Keratinocyte (primary cell): ENCODE measurements around the gene OSTN. TPM values are rescaled to one million over a fixed set of nuclear protein-coding genes. Genes with fewer than 3 reads are reported as not detected.

Experiments
- DNase-seq: peaks from one replicate; pipeline ENCODE4 v3.0.0-alpha.2; 2011; ENCODE audit warnings: low read depth, missing footprints, low spot score
- FAIRE-seq: peaks from 2 replicates; lab custom pipeline; 2011; peaks lifted over from hg19 to GRCh38; lab: Jason Lieb, UNC
- H2AFZ ChIP-seq: 2 replicates; pipeline ENCODE4 v1.6.0; 2012; ENCODE audit warnings: low read length, control low read depth, inconsistent platforms; ENCODE audit not compliant: control insufficient read depth
- H3K27ac ChIP-seq: 2 replicates; pipeline ENCODE4 v1.5.1; 2011; ENCODE audit warnings: low read length; ENCODE audit not compliant: control insufficient read depth, insufficient read depth
- H3K27me3 ChIP-seq: 3 replicates; pipeline ENCODE4 v1.6.0; 2011; ENCODE audit warnings: low read length; ENCODE audit not compliant: control insufficient read depth, insufficient read depth; ENCODE audit errors: extremely low read depth
- H3K36me3 ChIP-seq, 2 experiments: 2 replicates in 1 of 2; 3 replicates in 1 of 2; pipeline ENCODE4 v1.5.1; 2011; ENCODE audit warnings: low read length in 2 of 2, mild to moderate bottlenecking in 1 of 2; ENCODE audit not compliant: control insufficient read depth in 2 of 2, insufficient read depth in 2 of 2; ENCODE audit errors: extremely low read depth in 1 of 2
- H3K4me1 ChIP-seq: 3 replicates; pipeline ENCODE4 v1.5.1; 2011; ENCODE audit warnings: low read length; ENCODE audit not compliant: control insufficient read depth, insufficient read depth; ENCODE audit errors: extremely low read depth
- H3K4me2 ChIP-seq: 3 replicates; pipeline ENCODE4 v1.6.0; 2011; ENCODE audit warnings: low read depth, low read length; ENCODE audit not compliant: control insufficient read depth, insufficient read depth; ENCODE audit errors: extremely low read depth
- H3K4me3 ChIP-seq, 3 experiments: fragments of 200-600 bp in 1 of 3; sonication (generic) in 1 of 3; 2 replicates in 2 of 3; 3 replicates in 1 of 3; pipeline ENCODE4 v1.5.1; 2011 to 2016; ENCODE audit warnings: low read length in 3 of 3, mild to moderate bottlenecking in 3 of 3, control low read depth in 2 of 3, inconsistent platforms in 1 of 3, low read depth in 1 of 3, mixed read lengths in 1 of 3, mixed run types in 1 of 3, moderate library complexity in 1 of 3; ENCODE audit not compliant: control insufficient read depth in 2 of 3, insufficient read depth in 2 of 3; ENCODE audit errors: extremely low read depth in 1 of 3
- H3K79me2 ChIP-seq: 2 replicates; pipeline ENCODE4 v1.6.0; 2012; ENCODE audit warnings: low read length; ENCODE audit not compliant: control insufficient read depth, insufficient read depth
- H3K9ac ChIP-seq: 3 replicates; pipeline ENCODE4 v1.6.0; 2011; ENCODE audit warnings: low read length; ENCODE audit not compliant: control insufficient read depth, insufficient read depth; ENCODE audit errors: extremely low read depth
- H3K9me1 ChIP-seq: 3 replicates; pipeline ENCODE4 v1.6.0; 2011; ENCODE audit warnings: low read length; ENCODE audit not compliant: control insufficient read depth, insufficient read depth; ENCODE audit errors: extremely low read depth
- H3K9me3 ChIP-seq: 2 replicates; pipeline ENCODE4 v1.5.1; 2012; ENCODE audit warnings: low read depth, low read length; ENCODE audit not compliant: control insufficient read depth
- H4K20me1 ChIP-seq: 3 replicates; pipeline ENCODE4 v1.6.0; 2011; ENCODE audit warnings: low read length; ENCODE audit not compliant: control insufficient read depth, insufficient read depth; ENCODE audit errors: extremely low read depth
- CTCF ChIP-seq, 3 experiments: IDR thresholded peaks in 1 of 3; conservative IDR thresholded peaks in 1 of 3; optimal IDR thresholded peaks in 1 of 3; 2 replicates in 2 of 3; 3 replicates in 1 of 3; pipeline versions ENCODE3 to v1.5.1; 2011; ENCODE audit warnings: low read length in 3 of 3, mild to moderate bottlenecking in 3 of 3, moderate library complexity in 2 of 3, control low read depth in 1 of 3, inconsistent platforms in 1 of 3; ENCODE audit not compliant: insufficient read depth in 2 of 3; ENCODE audit errors: extremely low read depth in 1 of 3
- EZH2 ChIP-seq: IDR thresholded peaks from one replicate; pipeline ENCODE4 v1.6.1; 2012; ENCODE audit warnings: inconsistent platforms, mild to moderate bottlenecking, low read length, moderate library complexity
- dilution Hi-C: fragments of 300-500 bp; cut with MboI; formaldehyde crosslinking; loops from one replicate; pipeline ENCODE4 v1.7.0; 2020; ENCODE audit warnings: low sequenced_read_pairs; ENCODE audit not compliant: extremely low pct_ligation_motif_present
- polyA plus RNA-seq, 5 experiments: library from polyadenylated mRNA; depleted of rRNA in 3 of 5; stranded (reverse) in 3 of 5; stranded (forward) in 1 of 5; unstranded in 1 of 5; fragments of >200 nt; gene quantifications; 1 replicate in 1 of 5; 2 replicates in 3 of 5; 3 replicates in 1 of 5; pipeline versions ENCODE4 v1.2.1 to v1.2.3, GENCODE V29; 2011 to 2012; ENCODE audit warnings: missing spikeins in 2 of 5, low read depth in 1 of 5, low replicate concordance in 1 of 5

The OSTN gene
- polyA plus RNA-seq, 1 donor (not counting 4 experiments of a cell fraction or from before 2014, with no cell fraction given), result not detected

DNA sequence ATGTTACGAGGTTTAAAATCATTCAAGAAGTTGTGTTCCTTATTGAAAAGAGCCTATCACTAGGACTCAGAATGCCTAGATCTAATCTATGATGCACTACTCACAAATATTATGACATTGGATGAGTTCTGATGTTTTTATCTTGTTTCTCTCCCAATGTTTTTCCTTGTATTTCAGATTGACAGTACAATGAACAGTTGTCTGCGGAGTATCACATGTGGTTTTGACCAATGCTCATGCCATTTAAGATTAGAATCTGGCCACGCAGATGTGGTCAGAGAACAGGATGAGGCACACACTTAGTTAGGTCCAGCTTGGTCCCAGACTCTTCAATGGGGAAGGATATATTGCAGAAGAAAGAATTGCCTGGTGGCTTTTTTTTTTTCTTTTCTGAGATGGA is 104.6 kb downstream of the OSTN start:
- no peak for FAIRE-seq
- Histone ChIP-seq H3K4me2 (no peak overlapping the region), H3K4me3 (no peak overlapping the region), H3K79me2 (no peaks in the 10 kb centered on the region), H3K9ac (no peak overlapping the region), H3K27ac (no peak overlapping the region), H4K20me1 (no peaks in the 10 kb centered on the region), H3K9me1 (no peaks in the 10 kb centered on the region), H3K27me3 (no peaks in the 10 kb centered on the region), H3K36me3 (no peaks in the 10 kb centered on the region), H2AFZ (no peak overlapping the region), H3K9me3 (no peaks in the 10 kb centered on the region), H3K4me1 (no peaks in the 10 kb centered on the region)
- DNase-seq, result no peak
- TF ChIP-seq EZH2 (no peak), CTCF (optimal IDR thresholded peaks at IDR 0.05 in 1 of 3, IDR thresholded peaks at IDR 0.05 in 1 of 3, conservative IDR thresholded peaks at IDR 0.05 in 1 of 3; ENCODE audit: extremely low read depth in 1 of 3, insufficient read depth in 2 of 3, low read length in 3 of 3) (no peak)
- dilution Hi-C loops, result no loop called here

DNA sequence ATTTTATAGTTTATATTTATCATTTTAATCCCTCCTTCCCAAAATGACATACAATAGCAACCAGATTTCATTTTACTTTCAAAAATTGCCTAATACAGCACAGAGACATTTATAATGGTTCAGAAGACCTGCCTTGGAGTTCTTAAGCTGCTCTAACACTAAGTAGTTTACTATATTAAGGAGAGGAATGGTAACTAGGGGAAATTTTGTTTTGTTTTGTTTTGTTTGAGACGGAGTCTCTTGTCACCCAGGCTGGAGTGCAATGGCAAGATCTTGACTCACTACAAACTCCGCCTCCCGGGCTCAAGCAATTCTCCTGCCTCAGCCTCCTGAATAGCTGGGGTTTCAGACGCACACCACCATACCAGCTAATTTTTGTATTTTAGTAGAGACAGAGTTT is 107.4 kb downstream of the OSTN start:
- Histone ChIP-seq H3K79me2 (no peaks in the 10 kb centered on the region), H3K36me3 (no peaks in the 10 kb centered on the region), H4K20me1 (no peaks in the 10 kb centered on the region), H3K9me3 (no peaks in the 10 kb centered on the region), H2AFZ (no peak overlapping the region), H3K27ac (no peak overlapping the region), H3K4me2 (no peak overlapping the region), H3K9me1 (no peaks in the 10 kb centered on the region), H3K27me3 (no peaks in the 10 kb centered on the region), H3K4me3 (no peak overlapping the region), H3K4me1 (no peaks in the 10 kb centered on the region), H3K9ac (no peak overlapping the region)
- no peak for DNase-seq
- no peak for FAIRE-seq
- dilution Hi-C loops, result no loop called here
- no peak for TF ChIP-seq CTCF (optimal IDR thresholded peaks at IDR 0.05 in 1 of 3, IDR thresholded peaks at IDR 0.05 in 1 of 3, conservative IDR thresholded peaks at IDR 0.05 in 1 of 3; ENCODE audit: extremely low read depth in 1 of 3, insufficient read depth in 2 of 3, low read length in 3 of 3)
- no peak for TF ChIP-seq EZH2
